ENCODE data around the gene PRKCE. TPM values are rescaled to one million over a fixed set of nuclear protein-coding genes. Genes with fewer than 3 reads are reported as not detected.

PRKCE gene
- total RNA-seq, 1 donor from 2014 or later, result 21.0 TPM

DNA sequence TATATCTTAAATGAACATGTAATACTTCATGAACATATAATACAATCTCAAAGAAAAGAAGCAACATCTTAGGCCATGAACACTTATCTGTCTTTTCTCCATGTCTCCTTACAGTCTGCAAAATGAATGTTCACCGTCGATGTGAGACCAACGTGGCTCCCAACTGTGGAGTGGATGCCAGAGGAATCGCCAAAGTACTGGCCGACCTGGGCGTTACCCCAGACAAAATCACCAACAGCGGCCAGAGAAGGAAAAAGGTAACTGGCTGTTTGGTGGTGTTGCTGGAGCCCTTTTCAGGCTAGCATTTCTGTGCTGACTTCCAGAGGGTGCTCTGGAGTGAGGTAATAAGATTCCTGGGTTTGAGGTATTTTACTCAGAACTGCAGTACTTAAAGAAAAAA lies 349.8 kb downstream of the PRKCE start:
- H3K27me3 ChIP-seq (ENCODE audit: control insufficient read depth, insufficient read depth, low read length), result no peaks in the 10 kb centered on the region
- TF ChIP-seq, protein P1, sequence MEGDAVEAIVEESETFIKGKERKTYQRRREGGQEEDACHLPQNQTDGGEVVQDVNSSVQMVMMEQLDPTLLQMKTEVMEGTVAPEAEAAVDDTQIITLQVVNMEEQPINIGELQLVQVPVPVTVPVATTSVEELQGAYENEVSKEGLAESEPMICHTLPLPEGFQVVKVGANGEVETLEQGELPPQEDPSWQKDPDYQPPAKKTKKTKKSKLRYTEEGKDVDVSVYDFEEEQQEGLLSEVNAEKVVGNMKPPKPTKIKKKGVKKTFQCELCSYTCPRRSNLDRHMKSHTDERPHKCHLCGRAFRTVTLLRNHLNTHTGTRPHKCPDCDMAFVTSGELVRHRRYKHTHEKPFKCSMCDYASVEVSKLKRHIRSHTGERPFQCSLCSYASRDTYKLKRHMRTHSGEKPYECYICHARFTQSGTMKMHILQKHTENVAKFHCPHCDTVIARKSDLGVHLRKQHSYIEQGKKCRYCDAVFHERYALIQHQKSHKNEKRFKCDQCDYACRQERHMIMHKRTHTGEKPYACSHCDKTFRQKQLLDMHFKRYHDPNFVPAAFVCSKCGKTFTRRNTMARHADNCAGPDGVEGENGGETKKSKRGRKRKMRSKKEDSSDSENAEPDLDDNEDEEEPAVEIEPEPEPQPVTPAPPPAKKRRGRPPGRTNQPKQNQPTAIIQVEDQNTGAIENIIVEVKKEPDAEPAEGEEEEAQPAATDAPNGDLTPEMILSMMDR (IDR thresholded peaks at IDR 0.05; ENCODE audit: insufficient read depth, low read length, poor library complexity, severe bottlenecking), result no peak
- DNase-seq (ENCODE audit: low read depth), result no peak
- H3K4me3 ChIP-seq (ENCODE audit: low read depth, low read length), result no peak overlapping the region
- H3K36me3 ChIP-seq (ENCODE audit: control insufficient read depth, insufficient read depth, low read length), result no peaks in the 10 kb centered on the region

DNA sequence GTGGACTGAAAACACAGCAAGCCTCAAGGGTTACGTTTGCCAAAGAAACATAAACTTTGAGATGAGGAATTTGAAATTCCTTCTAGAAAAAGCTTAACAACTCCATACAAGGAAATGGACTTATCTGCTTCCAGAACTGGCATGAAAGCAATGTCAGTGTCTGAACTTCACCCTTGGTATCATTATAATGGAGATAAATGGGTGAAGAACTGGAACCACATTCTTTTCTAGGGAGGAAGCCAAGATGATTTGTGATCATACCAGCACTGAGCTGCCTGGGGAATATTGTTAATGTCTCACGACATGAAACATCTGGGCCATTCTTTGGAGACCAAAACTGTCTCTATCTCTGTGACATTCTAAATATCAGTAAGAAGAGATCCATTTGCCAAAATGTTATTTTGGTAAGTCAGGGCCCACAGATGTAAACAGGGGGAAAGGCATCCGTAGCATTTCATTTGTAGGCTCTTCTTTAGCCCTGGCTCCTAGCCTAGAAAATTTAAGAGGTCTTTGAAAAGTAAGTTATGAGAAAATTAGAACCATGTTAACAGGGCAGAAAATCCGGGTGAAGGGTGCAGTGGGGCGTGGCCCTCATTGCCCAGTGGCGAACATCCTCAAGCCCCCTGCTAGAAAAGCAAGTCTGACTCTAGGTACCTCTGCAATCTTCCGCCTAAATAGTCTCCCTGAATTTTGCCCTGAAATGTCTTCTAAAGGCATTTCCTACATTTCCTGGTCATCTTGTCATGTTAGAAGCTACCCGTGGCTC lies 350.4 kb downstream of the PRKCE start:
- TF ChIP-seq, protein P1 (IDR thresholded peaks at IDR 0.05; ENCODE audit: insufficient read depth, low read length, poor library complexity, severe bottlenecking), result no peak
- Histone ChIP-seq H3K4me3 (ENCODE audit: low read depth, low read length) (no peak overlapping the region), H3K36me3 (ENCODE audit: control insufficient read depth, insufficient read depth, low read length) (no peaks in the 10 kb centered on the region), H3K27me3 (ENCODE audit: control insufficient read depth, insufficient read depth, low read length) (no peaks in the 10 kb centered on the region)
- no peak for DNase-seq (ENCODE audit: low read depth)

DNA sequence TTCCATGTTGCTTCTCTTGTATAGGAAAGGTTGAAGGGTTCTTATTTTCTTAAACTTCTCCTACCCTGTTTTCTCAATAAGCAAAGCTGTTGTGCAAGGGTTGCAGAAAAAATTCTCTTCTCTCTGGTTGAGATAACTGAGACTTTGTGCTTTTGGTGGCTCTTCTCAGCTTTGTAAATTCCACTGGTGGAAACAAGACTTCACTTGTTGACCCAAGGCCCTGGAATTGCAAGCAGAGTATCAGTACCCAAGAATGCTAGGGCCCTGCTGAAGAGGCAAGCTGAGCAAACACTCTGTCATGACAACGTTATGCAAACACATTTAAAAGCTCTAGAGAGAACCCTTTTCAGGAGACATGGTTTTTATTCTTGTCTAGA lies 351.0 kb downstream of the PRKCE start:
- DNase-seq (ENCODE audit: low read depth), result no peak
- H3K4me3 ChIP-seq (ENCODE audit: low read depth, low read length), result no peak overlapping the region
- no peaks in the 10 kb centered on the region for H3K36me3 ChIP-seq (ENCODE audit: control insufficient read depth, insufficient read depth, low read length)
- TF ChIP-seq, protein P1 (IDR thresholded peaks at IDR 0.05; ENCODE audit: insufficient read depth, low read length, poor library complexity, severe bottlenecking), result no peak
- H3K27me3 ChIP-seq (ENCODE audit: control insufficient read depth, insufficient read depth, low read length), result no peaks in the 10 kb centered on the region

DNA sequence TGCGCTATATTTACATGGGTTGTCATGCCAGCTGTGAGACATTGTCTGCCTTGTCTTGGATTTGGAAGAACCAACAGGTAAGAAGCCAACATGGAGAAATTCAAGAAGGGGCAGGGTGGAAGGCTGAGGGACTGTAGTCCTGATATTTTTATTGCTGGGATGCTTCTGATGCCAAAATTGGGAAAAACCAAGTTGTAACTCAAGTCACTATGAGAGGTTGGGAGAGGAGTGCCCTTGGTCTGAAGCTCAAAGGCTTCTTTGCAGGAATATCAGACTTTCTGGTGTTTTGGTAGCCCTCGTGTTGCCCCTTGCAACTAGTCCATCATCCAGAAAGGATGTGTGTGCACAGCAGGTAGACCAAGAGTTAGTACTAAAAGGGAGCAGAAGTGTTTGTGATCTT lies 351.5 kb downstream of the PRKCE start:
- no peak for DNase-seq (ENCODE audit: low read depth)
- Histone ChIP-seq H3K27me3 (ENCODE audit: control insufficient read depth, insufficient read depth, low read length) (no peaks in the 10 kb centered on the region), H3K36me3 (ENCODE audit: control insufficient read depth, insufficient read depth, low read length) (no peaks in the 10 kb centered on the region), H3K4me3 (ENCODE audit: low read depth, low read length) (no peak overlapping the region)
- TF ChIP-seq, protein P1 (IDR thresholded peaks at IDR 0.05; ENCODE audit: insufficient read depth, low read length, poor library complexity, severe bottlenecking), result no peak

DNA sequence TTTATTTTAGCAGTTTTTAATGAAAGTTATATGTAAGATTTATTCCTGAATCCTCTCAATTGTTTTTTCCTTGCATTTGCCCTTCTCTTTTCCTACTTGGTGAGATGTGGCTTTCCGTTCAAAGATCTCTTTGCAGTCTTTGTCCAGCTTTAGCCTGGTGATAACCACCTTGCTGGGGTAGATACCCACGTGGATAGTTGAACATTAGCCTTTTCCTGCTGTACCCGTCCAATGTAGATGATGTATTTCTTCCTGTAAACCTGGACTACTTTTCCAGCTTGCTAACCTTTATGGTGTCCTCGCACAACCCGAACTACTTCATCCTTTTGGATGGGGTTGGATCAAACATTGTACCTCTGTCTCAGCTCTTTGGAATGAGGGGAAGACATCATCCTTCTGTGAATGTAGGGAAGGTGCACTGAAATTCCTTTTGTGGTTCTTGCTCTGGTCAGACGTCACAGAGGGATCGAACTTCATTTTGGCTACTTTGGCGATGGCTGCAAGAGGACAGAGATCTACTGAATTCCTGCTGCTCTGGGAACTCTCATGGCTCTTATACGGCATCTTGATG lies 352.5 kb downstream of the PRKCE start:
- Histone ChIP-seq H3K36me3 (ENCODE audit: control insufficient read depth, insufficient read depth, low read length) (no peaks in the 10 kb centered on the region), H3K27me3 (ENCODE audit: control insufficient read depth, insufficient read depth, low read length) (no peaks in the 10 kb centered on the region), H3K4me3 (ENCODE audit: low read depth, low read length) (no peak overlapping the region)
- TF ChIP-seq, protein P1 (IDR thresholded peaks at IDR 0.05; ENCODE audit: insufficient read depth, low read length, poor library complexity, severe bottlenecking), result no peak
- DNase-seq (ENCODE audit: low read depth), result no peak
